Activated CD4-positive, alpha-beta T cell treated with anti-CD3 and anti-CD28 coated beads, Interleukin-2, amount 10 ng/mL, durations not matched to agents 24 days and 14 days (primary cell): ENCODE measurements around the gene HIPK1. TPM values are rescaled to one million over a fixed set of nuclear protein-coding genes. Genes with fewer than 3 reads are reported as not detected.

Experiments used
- DNase-seq: peaks from one replicate; pipeline ENCODE4 v3.0.0; 2022
- H3K27ac Mint-ChIP-seq: one replicate; pipeline ENCODE4 v1.8.0; 2022; ENCODE audit warnings: mild to moderate bottlenecking, mixed read lengths
- H3K27me3 Mint-ChIP-seq: one replicate; pipeline ENCODE4 v1.8.0; 2022; ENCODE audit warnings: mixed read lengths
- H3K36me3 Mint-ChIP-seq: one replicate; pipeline ENCODE4 v1.8.0; 2022; ENCODE audit warnings: low read depth, mild to moderate bottlenecking, mixed read lengths
- H3K4me1 Mint-ChIP-seq: one replicate; pipeline ENCODE4 v1.8.0; 2021; ENCODE audit warnings: mixed read lengths
- H3K4me3 Mint-ChIP-seq: one replicate; pipeline ENCODE4 v1.8.0; 2022; ENCODE audit warnings: mild to moderate bottlenecking, moderate library complexity, mixed read lengths
- H3K9me3 Mint-ChIP-seq: one replicate; pipeline ENCODE4 v1.8.0; 2021; ENCODE audit warnings: mixed read lengths
- intact Hi-C: fragments of 100-400 bp; cut with micrococcal nuclease; formaldehyde crosslinking; loops from one replicate; pipeline ENCODE4 v1.15.1; 2023
- total RNA-seq: library from RNA; stranded (reverse); gene quantifications from 2 replicates; pipeline ENCODE4 v1.2.3, GENCODE V29; 2022

Gene HIPK1
- total RNA-seq, 1 donor from 2014 or later: 81.3 TPM

GRCh38 chr1:113965703-113966412 is 36.7 kb downstream of the HIPK1 start:
- Mint-ChIP-seq H3K27me3 (no peaks in the 10 kb centered on the region), H3K36me3 (peaks cover 70% of the 10 kb centered on the region), H3K4me3 (no peak overlapping the region), H3K4me1 (peaks cover 2% of the 10 kb centered on the region), H3K9me3 (no peaks in the 10 kb centered on the region), H3K27ac (no peak overlapping the region)
- intact Hi-C loops: no loop called here
- DNase-seq: no peak

- H3K4me1 Mint-ChIP-seq: peaks cover 24% of the 10 kb centered on the region
- H3K9me3 Mint-ChIP-seq: no peaks in the 10 kb centered on the region
- H3K4me3 Mint-ChIP-seq: no peak overlapping the region
- H3K27ac Mint-ChIP-seq: no peak overlapping the region
- peaks cover 66% of the 10 kb centered on the region for H3K36me3 Mint-ChIP-seq
- DNase-seq: no peak
- H3K27me3 Mint-ChIP-seq: no peaks in the 10 kb centered on the region
- intact Hi-C loops: loop anchor here (10.0 kb wide), 1 partner anchor 848 kb away; no protein-coding TSS in a partner anchor
Observed at GRCh38 chr1:113972954-113973353, 43.8 kb downstream of the HIPK1 start.

- intact Hi-C loops: loop anchor here (5.0 to 10.0 kb wide), 3 partner anchors 43 to 851 kb away; no protein-coding TSS in a partner anchor
- DNase-seq: peak; percentile 67
- H3K27me3 Mint-ChIP-seq: no peaks in the 10 kb centered on the region
- H3K4me3 Mint-ChIP-seq: no peak overlapping the region
- H3K36me3 Mint-ChIP-seq: peaks cover 45% of the 10 kb centered on the region
- peak overlapping the region; percentile 54 for H3K27ac Mint-ChIP-seq
- H3K9me3 Mint-ChIP-seq: no peaks in the 10 kb centered on the region
- H3K4me1 Mint-ChIP-seq: peaks cover 36% of the 10 kb centered on the region
Observed at GRCh38 chr1:113975211-113975895, 46.2 kb downstream of the HIPK1 start.

- Mint-ChIP-seq H3K9me3 (no peaks in the 10 kb centered on the region), H3K4me3 (no peak overlapping the region), H3K27ac (no peak overlapping the region), H3K27me3 (no peaks in the 10 kb centered on the region), H3K4me1 (peaks cover 36% of the 10 kb centered on the region), H3K36me3 (peaks cover 39% of the 10 kb centered on the region)
- no peak for DNase-seq
- intact Hi-C loops: loop anchor here (5.0 to 10.0 kb wide), 3 partner anchors 44 to 852 kb away; no protein-coding TSS in a partner anchor
Observed at GRCh38 chr1:113976609-113977278, 47.6 kb downstream of the HIPK1 start.

GRCh38 chr1:113977906-113978305 is 48.8 kb downstream of the HIPK1 start:
- Mint-ChIP-seq H3K4me1 (peaks cover 37% of the 10 kb centered on the region), H3K27me3 (no peaks in the 10 kb centered on the region), H3K27ac (no peak overlapping the region), H3K4me3 (no peak overlapping the region), H3K9me3 (no peaks in the 10 kb centered on the region), H3K36me3 (peaks cover 27% of the 10 kb centered on the region)
- intact Hi-C loops: loop anchor here (1.0 to 10.0 kb wide), 4 partner anchors 46 to 853 kb away; no protein-coding TSS in a partner anchor
- DNase-seq: no peak

- Mint-ChIP-seq H3K9me3 (no peaks in the 10 kb centered on the region), H3K4me3 (no peak within 1 kb of the TSS), H3K4me1 (peaks cover 37% of the 10 kb centered on the region), H3K27me3 (no peaks in the 10 kb centered on the region), H3K27ac (peak within 1 kb of the TSS; percentile 10), H3K36me3 (peaks cover 18% of the 10 kb centered on the region)
- DNase-seq: peak; percentile 82
- intact Hi-C loops: loop anchor here (1.0 to 10.0 kb wide), 4 partner anchors 47 to 854 kb away; no protein-coding TSS in a partner anchor
Observed at GRCh38 chr1:113978863-113979702, 50.0 kb downstream of the HIPK1 start, which contains the start of gene OLFML3. OLFML3 (plus strand) TSS chr1:113979474; CDS start chr1:113979517, 43 bp downstream.

- DNase-seq: no peak
- Mint-ChIP-seq H3K27me3 (no peaks in the 10 kb centered on the region), H3K4me1 (peaks cover 31% of the 10 kb centered on the region), H3K36me3 (peaks cover 10% of the 10 kb centered on the region), H3K9me3 (no peaks in the 10 kb centered on the region), H3K27ac (no peak overlapping the region), H3K4me3 (no peak overlapping the region)
- intact Hi-C loops: no loop called here
Observed at GRCh38 chr1:113980110-113980509, 51.0 kb downstream of the HIPK1 start.

GRCh38 chr1:113981962-113982931 is 53.1 kb downstream of the HIPK1 start:
- Mint-ChIP-seq H3K9me3 (no peaks in the 10 kb centered on the region), H3K4me3 (no peak overlapping the region), H3K27me3 (no peaks in the 10 kb centered on the region), H3K27ac (no peak overlapping the region), H3K36me3 (peaks cover 2% of the 10 kb centered on the region), H3K4me1 (peaks cover 17% of the 10 kb centered on the region)
- DNase-seq: no peak
- intact Hi-C loops: no loop called here

- H3K27ac Mint-ChIP-seq: no peak overlapping the region
- intact Hi-C loops: no loop called here
- H3K27me3 Mint-ChIP-seq: no peaks in the 10 kb centered on the region
- no peaks in the 10 kb centered on the region for H3K9me3 Mint-ChIP-seq
- H3K4me1 Mint-ChIP-seq: peaks cover 13% of the 10 kb centered on the region
- no peak overlapping the region for H3K4me3 Mint-ChIP-seq
- no peak for DNase-seq
- no peaks in the 10 kb centered on the region for H3K36me3 Mint-ChIP-seq
Observed at GRCh38 chr1:113982949-113983348, 53.8 kb downstream of the HIPK1 start.

- H3K27ac Mint-ChIP-seq: no peak overlapping the region
- intact Hi-C loops: no loop called here
- peaks cover 9% of the 10 kb centered on the region for H3K4me1 Mint-ChIP-seq
- no peaks in the 10 kb centered on the region for H3K27me3 Mint-ChIP-seq
- no peak for DNase-seq
- H3K4me3 Mint-ChIP-seq: no peak overlapping the region
- H3K36me3 Mint-ChIP-seq: no peaks in the 10 kb centered on the region
- no peaks in the 10 kb centered on the region for H3K9me3 Mint-ChIP-seq
Observed at GRCh38 chr1:113983391-113983790, 54.3 kb downstream of the HIPK1 start.

GRCh38 chr1:113983826-113984225 is 54.7 kb downstream of the HIPK1 start:
- DNase-seq: no peak
- H3K4me1 Mint-ChIP-seq: peaks cover 5% of the 10 kb centered on the region
- no peaks in the 10 kb centered on the region for H3K9me3 Mint-ChIP-seq
- no peaks in the 10 kb centered on the region for H3K27me3 Mint-ChIP-seq
- no peaks in the 10 kb centered on the region for H3K36me3 Mint-ChIP-seq
- no peak overlapping the region for H3K4me3 Mint-ChIP-seq
- no peak overlapping the region for H3K27ac Mint-ChIP-seq
- intact Hi-C loops: no loop called here

- DNase-seq: no peak
- no peaks in the 10 kb centered on the region for H3K9me3 Mint-ChIP-seq
- H3K36me3 Mint-ChIP-seq: no peaks in the 10 kb centered on the region
- H3K27me3 Mint-ChIP-seq: no peaks in the 10 kb centered on the region
- H3K4me3 Mint-ChIP-seq: no peak overlapping the region
- peaks cover 2% of the 10 kb centered on the region for H3K4me1 Mint-ChIP-seq
- intact Hi-C loops: no loop called here
- H3K27ac Mint-ChIP-seq: no peak overlapping the region
Observed at GRCh38 chr1:113984710-113985109, 55.6 kb downstream of the HIPK1 start.
